Measurements from ENCODE around the gene KIAA1217.

GRCh38 chr10:24288581-24288980 lies 79.6 kb downstream of the KIAA1217 start:
- TF ChIP-seq CTCF (IDR thresholded peaks at IDR 0.05) (no peak), PRDM15 (CRISPR knock-in tag; IDR thresholded peaks at IDR 0.05) (no peak), PREB (CRISPR knock-in tag; IDR thresholded peaks at IDR 0.05; ENCODE audit: borderline replicate concordance) (no peak), IRF1 (CRISPR knock-in tag; IDR thresholded peaks at IDR 0.05) (no peak), E2F4 (CRISPR knock-in tag; IDR thresholded peaks at IDR 0.05; ENCODE audit: borderline replicate concordance, low read depth) (no peak), TP53 (CRISPR knock-in tag; IDR thresholded peaks at IDR 0.05) (no peak), JUN (CRISPR knock-in tag; IDR thresholded peaks at IDR 0.05) (no peak)
